ENCODE data around the gene OR14A2. TPM values are rescaled to one million over a fixed set of nuclear protein-coding genes. Genes with fewer than 3 reads are reported as not detected.

The OR14A2 gene
- not detected in 2 replicates for total RNA-seq (2014; rRNA removed; shearing (Covaris generic))
- total RNA-seq (2022), result not detected in 2 replicates
- Bru-seq, nascent RNA, result not detected
- not detected for BruChase-seq, experiment 1, labeled RNA remaining after a 6-hour chase
- BruChase-seq, experiment 2, labeled RNA remaining after a 2-hour chase, result not detected
- long read RNA-seq, result 0 reads

GRCh38 chr1:247748041-247748440, at the start of gene OR14A2:
Gene OR14A2 (minus strand): TSS chr1:247748141.
- Histone ChIP-seq H4K20me1 (ENCODE audit: insufficient read depth, low read length) (no peaks in the 10 kb centered on the region), H3K9me3 (ENCODE audit: low read length) (no peaks in the 10 kb centered on the region), H2AFZ (ENCODE audit: low read length) (no peak within 1 kb of the TSS), H3K9me2 (ENCODE audit: insufficient read depth, low read length) (no peaks in the 10 kb centered on the region), H3K36me3 (ENCODE audit: insufficient read depth, low read length) (no peaks in the 10 kb centered on the region), H3K4me2 (ENCODE audit: low read length) (no peak within 1 kb of the TSS), H3K27ac (ENCODE audit: low read depth, low read length, poor library complexity, severe bottlenecking) (no peak within 1 kb of the TSS), H3K4me1 (ENCODE audit: insufficient read depth, low read length, poor library complexity, severe bottlenecking) (no peaks in the 10 kb centered on the region), H3K79me2 (ENCODE audit: insufficient read depth, low read depth, low read length) (no peaks in the 10 kb centered on the region), H3K4me3 (ENCODE audit: low read depth, low read length, poor library complexity, severe bottlenecking) (no peak within 1 kb of the TSS)
- ChIA-PET POLR2A (no interaction called here), CTCF (ENCODE audit: unreplicated experiment) (no interaction called here)
- DNase-seq (ENCODE audit: low spot score), result no peak
- BruUV-seq (replicated peaks), result no TSS peak
- intact Hi-C loops (cut with micrococcal nuclease; ENCODE audit: unreplicated experiment), result no loop called here
- no peak for TF ChIP-seq CTCF (conservative IDR thresholded peaks at IDR 0.05; ENCODE audit: low read length)

GRCh38 chr1:247797518-247797917, 49.6 kb upstream of the OR14A2 start:
- Histone ChIP-seq H3K36me3 (ENCODE audit: insufficient read depth, low read length) (no peaks in the 10 kb centered on the region), H3K9me3 (ENCODE audit: low read length) (0 out of 2 replicates have a peak, but pooled peaks cover 10% of the 10 kb centered on the region), H3K4me1 (ENCODE audit: insufficient read depth, low read length, poor library complexity, severe bottlenecking) (no peaks in the 10 kb centered on the region), H3K9me2 (ENCODE audit: insufficient read depth, low read length) (no peaks in the 10 kb centered on the region), H4K20me1 (ENCODE audit: insufficient read depth, low read length) (no peaks in the 10 kb centered on the region), H3K27ac (ENCODE audit: low read depth, low read length, poor library complexity, severe bottlenecking) (no peak overlapping the region), H2AFZ (ENCODE audit: low read length) (no peak overlapping the region), H3K4me2 (ENCODE audit: low read length) (no peak overlapping the region), H3K4me3 (ENCODE audit: low read depth, low read length, poor library complexity, severe bottlenecking) (no peak overlapping the region), H3K79me2 (ENCODE audit: insufficient read depth, low read depth, low read length) (no peaks in the 10 kb centered on the region)
- BruUV-seq (replicated peaks), result no TSS peak
- POLR2A ChIA-PET, result interaction anchor here (0.6 kb wide), 1 partner anchor 30 kb away, joined by 4 read pairs; no protein-coding TSS in a partner anchor
- intact Hi-C loops (cut with micrococcal nuclease; ENCODE audit: unreplicated experiment), result no loop called here
- DNase-seq (ENCODE audit: low spot score), result no peak
- CTCF ChIA-PET (ENCODE audit: unreplicated experiment), result no interaction called here
- TF ChIP-seq EZH2phosphoT487 (IDR thresholded peaks at IDR 0.05; ENCODE audit: borderline replicate concordance, low read depth, low read length) (no peak), CTCF (conservative IDR thresholded peaks at IDR 0.05; ENCODE audit: low read length) (no peak)

DNA sequence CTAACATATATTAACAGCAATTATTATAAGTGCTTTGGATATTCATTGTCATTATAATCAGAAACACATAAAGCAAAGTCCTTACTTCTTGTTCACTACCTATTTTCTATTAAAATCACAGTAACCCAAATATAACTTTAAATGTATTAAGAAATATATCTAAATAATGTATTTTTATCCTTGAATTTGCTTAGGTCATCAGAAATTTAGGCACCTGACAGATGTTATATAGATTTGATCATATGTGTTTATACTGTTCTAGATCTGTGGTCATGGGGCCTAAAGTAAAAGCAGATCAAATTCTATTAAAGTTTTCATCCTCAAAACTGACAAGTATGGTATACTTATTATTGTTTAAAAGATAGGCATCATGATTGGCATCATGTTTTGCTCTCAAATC, 21.7 kb upstream of the OR14A2 start:
- Histone ChIP-seq H4K20me1 (ENCODE audit: insufficient read depth, low read length) (no peaks in the 10 kb centered on the region), H3K27ac (ENCODE audit: low read depth, low read length, poor library complexity, severe bottlenecking) (no peak overlapping the region), H3K79me2 (ENCODE audit: insufficient read depth, low read depth, low read length) (no peaks in the 10 kb centered on the region), H3K4me1 (ENCODE audit: insufficient read depth, low read length, poor library complexity, severe bottlenecking) (no peaks in the 10 kb centered on the region), H3K4me3 (ENCODE audit: low read depth, low read length, poor library complexity, severe bottlenecking) (no peak overlapping the region), H3K4me2 (ENCODE audit: low read length) (no peak overlapping the region), H3K9me3 (ENCODE audit: low read length) (no peaks in the 10 kb centered on the region), H2AFZ (ENCODE audit: low read length) (no peak overlapping the region), H3K9me2 (ENCODE audit: insufficient read depth, low read length) (no peaks in the 10 kb centered on the region), H3K36me3 (ENCODE audit: insufficient read depth, low read length) (no peaks in the 10 kb centered on the region)
- TF ChIP-seq CTCF (conservative IDR thresholded peaks at IDR 0.05; ENCODE audit: low read length) (no peak), EZH2phosphoT487 (IDR thresholded peaks at IDR 0.05; ENCODE audit: borderline replicate concordance, low read depth, low read length) (no peak)
- ChIA-PET CTCF (ENCODE audit: unreplicated experiment) (no interaction called here), POLR2A (no interaction called here)
- no TSS peak for BruUV-seq (replicated peaks)
- no peak for DNase-seq (ENCODE audit: low spot score)
- intact Hi-C loops (cut with micrococcal nuclease; ENCODE audit: unreplicated experiment), result no loop called here
